Sigmoid colon (tissue), 4 donors: ENCODE results near the gene DACT2.

Experiments used
- EP300 ChIP-seq, 4 donors: sonication (generic); formaldehyde crosslinking; IDR thresholded peaks; one replicate each; pipeline ENCODE4 v1.6.1; 2017; ENCODE audit warnings: antibody characterized with exemption in 4 of 4
- POLR2A ChIP-seq, 2 donors: fragments of 450-650 bp; IDR thresholded peaks; one replicate each; pipeline ENCODE4 v1.6.1; 2016; ENCODE audit warnings: antibody characterized with exemption in 2 of 2, mild to moderate bottlenecking in 2 of 2, moderate library complexity in 2 of 2
- POLR2AphosphoS5 ChIP-seq, 4 donors: sonication (generic); formaldehyde crosslinking; IDR thresholded peaks; one replicate each; pipeline ENCODE4 v1.6.1; 2017; ENCODE audit warnings: antibody characterized with exemption in 4 of 4
- TF ChIP-seq, protein P1 (sequence below), 4 experiments: fragments of 450-650 bp in 3 of 4; fragments of 200-600 bp in 1 of 4; IDR thresholded peaks; one replicate each; pipeline ENCODE4 v1.5.1; 2016 to 2019; ENCODE audit warnings: antibody characterized with exemption in 4 of 4, mild to moderate bottlenecking in 3 of 4, moderate library complexity in 2 of 4

DNA sequence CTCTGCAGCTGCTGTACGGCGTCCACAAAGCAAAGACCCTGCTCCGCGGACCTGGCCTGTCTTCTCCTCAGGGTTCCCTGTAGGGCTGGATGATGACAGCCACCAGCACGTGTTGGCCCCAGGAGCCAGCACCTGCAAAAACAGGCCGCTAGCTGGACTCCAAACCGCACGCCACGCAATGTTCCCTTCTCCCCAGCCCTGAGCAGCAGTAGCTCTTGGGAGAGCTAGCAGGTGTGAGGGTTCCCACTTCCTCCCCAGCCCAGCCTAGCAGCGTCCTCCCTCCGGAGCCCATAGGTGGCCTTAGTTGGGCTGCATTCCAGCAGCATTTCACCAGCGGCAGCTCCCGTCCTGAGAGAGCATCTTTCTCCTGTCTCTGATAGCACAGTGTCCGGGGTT, 42.3 kb downstream of the DACT2 start:
- TF ChIP-seq, protein P1, sequence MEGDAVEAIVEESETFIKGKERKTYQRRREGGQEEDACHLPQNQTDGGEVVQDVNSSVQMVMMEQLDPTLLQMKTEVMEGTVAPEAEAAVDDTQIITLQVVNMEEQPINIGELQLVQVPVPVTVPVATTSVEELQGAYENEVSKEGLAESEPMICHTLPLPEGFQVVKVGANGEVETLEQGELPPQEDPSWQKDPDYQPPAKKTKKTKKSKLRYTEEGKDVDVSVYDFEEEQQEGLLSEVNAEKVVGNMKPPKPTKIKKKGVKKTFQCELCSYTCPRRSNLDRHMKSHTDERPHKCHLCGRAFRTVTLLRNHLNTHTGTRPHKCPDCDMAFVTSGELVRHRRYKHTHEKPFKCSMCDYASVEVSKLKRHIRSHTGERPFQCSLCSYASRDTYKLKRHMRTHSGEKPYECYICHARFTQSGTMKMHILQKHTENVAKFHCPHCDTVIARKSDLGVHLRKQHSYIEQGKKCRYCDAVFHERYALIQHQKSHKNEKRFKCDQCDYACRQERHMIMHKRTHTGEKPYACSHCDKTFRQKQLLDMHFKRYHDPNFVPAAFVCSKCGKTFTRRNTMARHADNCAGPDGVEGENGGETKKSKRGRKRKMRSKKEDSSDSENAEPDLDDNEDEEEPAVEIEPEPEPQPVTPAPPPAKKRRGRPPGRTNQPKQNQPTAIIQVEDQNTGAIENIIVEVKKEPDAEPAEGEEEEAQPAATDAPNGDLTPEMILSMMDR (IDR thresholded peaks at IDR 0.05): no peak
- TF ChIP-seq POLR2A (IDR thresholded peaks at IDR 0.05) (no peak), EP300 (IDR thresholded peaks at IDR 0.05) (no peak), POLR2AphosphoS5 (IDR thresholded peaks at IDR 0.05) (no peak)
